Measurements from ENCODE around the gene CST3.

DNA sequence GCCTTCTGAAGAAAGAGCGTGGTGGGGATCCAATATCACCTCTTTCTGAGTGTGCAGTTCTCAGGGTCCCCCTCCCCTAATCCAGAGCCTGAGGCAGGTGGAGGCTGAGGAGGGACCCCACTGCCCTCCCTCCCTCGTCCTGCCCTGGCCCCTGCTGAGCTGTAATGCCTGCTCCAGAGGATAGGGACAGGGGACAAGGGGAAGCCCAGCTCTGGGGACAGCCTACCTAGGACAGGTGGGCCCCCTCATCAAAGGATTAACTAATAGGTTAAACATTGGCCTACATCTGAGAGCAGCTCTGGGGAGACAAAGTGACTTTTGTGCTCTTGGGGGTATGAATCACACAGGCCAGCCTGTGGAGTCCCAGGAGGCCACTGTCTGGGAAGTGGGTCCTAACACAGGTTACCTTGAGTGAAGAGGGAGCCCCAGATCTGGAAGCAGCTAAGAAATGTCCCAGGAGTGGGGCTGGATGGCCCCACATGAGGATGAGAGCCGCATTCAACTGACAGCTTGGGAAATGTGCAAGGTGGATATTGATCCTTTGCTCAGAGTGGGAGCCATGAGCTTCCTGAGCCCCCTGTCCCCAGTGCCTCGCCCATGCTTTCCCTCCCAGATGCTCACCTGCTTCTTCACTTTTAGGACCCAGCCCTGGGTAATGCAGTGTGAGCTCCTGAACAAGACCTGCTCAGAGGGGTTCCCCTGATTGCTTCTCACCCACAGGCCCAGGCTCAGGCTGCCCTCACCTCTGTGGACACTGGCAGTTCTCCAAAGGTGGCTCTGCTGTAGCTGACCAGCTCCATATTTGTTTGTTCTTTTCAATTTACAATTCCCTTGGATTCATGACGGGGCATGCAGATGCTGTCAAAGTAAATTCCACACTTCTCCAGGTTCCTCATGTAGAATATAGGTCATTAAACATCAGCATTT is 51.7 kb downstream of the CST3 start:
- TF ChIP-seq YY1 (IDR thresholded peaks at IDR 0.05; ENCODE audit: low read depth) (no peak), TEAD4 (IDR thresholded peaks at IDR 0.05) (no peak), TCF12 (IDR thresholded peaks at IDR 0.05; ENCODE audit: low read depth) (no peak), RAD21 (IDR thresholded peaks at IDR 0.05; ENCODE audit: low read depth) (no peak), FOXM1 (IDR thresholded peaks at IDR 0.05; ENCODE audit: borderline replicate concordance, low read depth) (no peak), EP300 (IDR thresholded peaks at IDR 0.05; ENCODE audit: borderline replicate concordance) (no peak), TAF1 (IDR thresholded peaks at IDR 0.05; ENCODE audit: low read depth) (no peak)

All from Ishikawa (cell line).